T-helper 1 cell treated with Interleukin-12 subunit alpha and Interleukin-12 subunit beta and Interleukin-4 antibody, amounts not matched to agents 30 μg/mL and 1 μg/mL, for 36 hours (primary cell): Measurements from ENCODE around the gene MED27.

Experiments
- H3K27ac Mint-ChIP-seq: one replicate; pipeline ENCODE4 v1.8.0; 2021; ENCODE audit warnings: mild to moderate bottlenecking, mixed read lengths
- H3K27me3 Mint-ChIP-seq: one replicate; pipeline ENCODE4 v1.8.0; 2021; ENCODE audit warnings: low read depth, mixed read lengths
- H3K36me3 Mint-ChIP-seq: one replicate; pipeline ENCODE4 v1.8.0; 2021; ENCODE audit warnings: low read depth, mixed read lengths
- H3K4me1 Mint-ChIP-seq: one replicate; pipeline ENCODE4 v1.8.0; 2021; ENCODE audit warnings: low read depth, mixed read lengths
- H3K4me3 Mint-ChIP-seq: one replicate; pipeline ENCODE4 v1.8.0; 2021; ENCODE audit warnings: mild to moderate bottlenecking, moderate library complexity, mixed read lengths
- H3K9me3 Mint-ChIP-seq: one replicate; pipeline ENCODE4 v1.8.0; 2021; ENCODE audit warnings: mixed read lengths

MED27 gene

DNA sequence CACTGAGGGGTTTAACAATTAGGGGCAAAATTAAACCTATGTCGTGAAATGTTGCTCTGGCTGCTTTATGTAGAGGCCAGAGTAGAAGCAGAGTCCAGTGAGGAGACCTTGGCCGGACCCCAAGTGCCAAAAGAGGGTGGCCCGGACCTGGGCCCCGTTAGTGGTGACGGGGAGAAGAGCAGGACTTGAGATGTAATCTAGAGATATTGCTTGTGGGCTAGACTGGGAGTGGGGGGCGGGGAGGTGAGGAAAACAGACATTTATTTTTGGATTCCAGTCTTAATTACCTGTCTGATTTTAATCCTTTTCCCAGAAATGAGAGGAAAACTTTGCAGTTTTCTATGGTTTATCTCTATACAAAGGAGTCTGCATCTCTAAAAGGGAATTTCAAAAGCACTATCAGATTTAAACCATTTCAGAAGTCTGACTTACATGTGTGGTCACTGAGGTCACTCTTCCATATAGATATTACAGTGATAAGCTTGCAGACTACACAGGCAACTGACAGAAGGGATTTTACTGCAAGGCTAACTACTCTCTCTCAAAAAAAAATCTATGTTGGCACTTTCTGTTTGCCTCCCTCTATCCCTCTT, 108.1 kb downstream of the MED27 start:
- H3K27ac Mint-ChIP-seq = no peak overlapping the region
- peaks cover 4% of the 10 kb centered on the region for H3K36me3 Mint-ChIP-seq
- no peaks in the 10 kb centered on the region for H3K4me1 Mint-ChIP-seq
- no peaks in the 10 kb centered on the region for H3K9me3 Mint-ChIP-seq
- H3K27me3 Mint-ChIP-seq = no peaks in the 10 kb centered on the region
- no peak overlapping the region for H3K4me3 Mint-ChIP-seq

DNA sequence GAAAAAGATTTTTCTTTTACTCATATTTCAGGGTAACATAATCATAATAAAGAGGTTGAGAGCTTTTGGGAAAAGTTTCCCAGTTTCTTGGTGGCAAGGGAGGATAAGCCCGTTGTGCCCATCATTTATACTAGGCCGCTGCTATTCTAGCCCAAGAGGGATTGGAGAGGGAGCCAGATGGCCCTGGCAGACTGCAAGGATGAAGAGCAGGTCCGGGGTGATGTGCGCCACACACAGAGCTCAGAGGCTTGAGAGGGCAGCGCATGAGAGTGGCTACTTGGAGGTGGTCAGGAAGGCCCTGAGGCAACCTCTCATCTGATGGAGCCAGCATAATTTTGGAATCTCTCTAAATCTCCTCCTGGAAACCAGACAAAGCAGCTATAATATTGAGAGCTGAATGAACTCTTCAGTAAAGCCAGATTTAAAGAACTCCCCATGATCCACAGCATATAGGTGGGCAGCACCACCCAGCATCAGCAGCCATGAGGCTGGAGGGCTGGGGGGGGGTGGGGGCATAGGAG, 110.1 kb downstream of the MED27 start:
- no peak overlapping the region for H3K4me3 Mint-ChIP-seq
- no peaks in the 10 kb centered on the region for H3K27me3 Mint-ChIP-seq
- no peak overlapping the region for H3K27ac Mint-ChIP-seq
- H3K36me3 Mint-ChIP-seq = peaks cover 2% of the 10 kb centered on the region
- H3K4me1 Mint-ChIP-seq = no peaks in the 10 kb centered on the region
- no peaks in the 10 kb centered on the region for H3K9me3 Mint-ChIP-seq

DNA sequence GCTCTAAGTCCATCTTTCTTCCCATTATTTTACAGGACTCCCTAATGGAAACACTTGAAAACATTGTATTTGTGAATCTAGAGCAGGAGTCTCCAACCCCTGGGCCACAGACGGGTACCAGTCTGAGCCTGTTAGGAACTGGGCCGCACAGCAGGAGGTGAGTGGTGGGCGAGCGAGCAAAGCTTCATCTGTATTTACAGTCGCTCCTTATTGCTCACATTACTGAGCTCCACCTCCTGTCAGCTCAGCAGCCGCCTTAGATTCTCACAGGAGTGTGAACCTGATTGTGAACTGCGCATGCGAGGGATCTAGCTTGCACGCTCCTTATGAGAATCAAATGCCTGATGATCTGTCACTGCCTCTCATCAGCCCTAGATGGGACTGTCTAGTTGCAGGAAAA, 111.0 kb downstream of the MED27 start:
- no peaks in the 10 kb centered on the region for H3K27me3 Mint-ChIP-seq
- H3K4me3 Mint-ChIP-seq = no peak overlapping the region
- peaks cover 7% of the 10 kb centered on the region for H3K36me3 Mint-ChIP-seq
- no peak overlapping the region for H3K27ac Mint-ChIP-seq
- H3K4me1 Mint-ChIP-seq = no peaks in the 10 kb centered on the region
- no peaks in the 10 kb centered on the region for H3K9me3 Mint-ChIP-seq

DNA sequence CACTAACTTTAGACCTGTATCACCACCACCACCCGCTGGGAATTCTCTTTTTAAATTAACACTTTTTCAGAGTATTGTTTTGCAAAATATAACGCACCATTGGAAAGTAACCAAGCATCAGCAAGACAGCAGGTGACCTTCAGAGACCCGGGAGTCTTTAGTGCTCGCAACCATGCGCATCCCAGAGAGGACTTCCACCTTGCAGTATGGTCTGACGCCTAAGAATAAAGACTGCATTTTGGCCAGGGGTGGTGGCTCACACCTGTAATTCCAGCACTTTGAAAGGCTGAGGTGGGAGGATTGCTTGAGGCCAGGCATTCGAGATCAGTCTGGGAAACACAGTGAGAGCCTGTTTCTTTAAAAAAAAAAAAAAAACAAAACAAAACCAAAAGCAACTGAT, 113.8 kb downstream of the MED27 start:
- H3K36me3 Mint-ChIP-seq = peaks cover 4% of the 10 kb centered on the region
- H3K4me3 Mint-ChIP-seq = no peak overlapping the region
- no peaks in the 10 kb centered on the region for H3K4me1 Mint-ChIP-seq
- H3K27me3 Mint-ChIP-seq = no peaks in the 10 kb centered on the region
- H3K9me3 Mint-ChIP-seq = no peaks in the 10 kb centered on the region
- H3K27ac Mint-ChIP-seq = no peak overlapping the region

DNA sequence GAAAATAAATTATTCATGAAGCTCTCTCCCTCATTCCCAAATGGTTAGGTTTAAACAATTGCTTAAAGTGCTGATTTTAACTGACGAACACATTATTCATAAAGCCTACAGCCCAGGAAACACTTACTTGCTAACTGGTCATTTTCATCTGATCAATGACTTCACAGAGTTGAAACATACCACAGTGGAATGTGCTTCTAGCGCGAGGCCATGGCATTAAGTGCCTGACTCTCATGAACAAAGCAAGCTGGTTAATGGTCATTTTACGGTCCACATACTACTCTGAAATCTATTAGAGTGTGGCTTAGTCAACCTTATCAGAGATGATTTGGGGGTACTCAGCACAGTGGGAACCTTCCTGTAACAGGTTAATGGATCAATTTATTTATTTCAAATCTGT, 114.6 kb downstream of the MED27 start:
- Mint-ChIP-seq H3K4me3 (no peak overlapping the region), H3K9me3 (no peaks in the 10 kb centered on the region), H3K36me3 (peaks cover 4% of the 10 kb centered on the region), H3K27ac (no peak overlapping the region), H3K4me1 (no peaks in the 10 kb centered on the region), H3K27me3 (no peaks in the 10 kb centered on the region)

DNA sequence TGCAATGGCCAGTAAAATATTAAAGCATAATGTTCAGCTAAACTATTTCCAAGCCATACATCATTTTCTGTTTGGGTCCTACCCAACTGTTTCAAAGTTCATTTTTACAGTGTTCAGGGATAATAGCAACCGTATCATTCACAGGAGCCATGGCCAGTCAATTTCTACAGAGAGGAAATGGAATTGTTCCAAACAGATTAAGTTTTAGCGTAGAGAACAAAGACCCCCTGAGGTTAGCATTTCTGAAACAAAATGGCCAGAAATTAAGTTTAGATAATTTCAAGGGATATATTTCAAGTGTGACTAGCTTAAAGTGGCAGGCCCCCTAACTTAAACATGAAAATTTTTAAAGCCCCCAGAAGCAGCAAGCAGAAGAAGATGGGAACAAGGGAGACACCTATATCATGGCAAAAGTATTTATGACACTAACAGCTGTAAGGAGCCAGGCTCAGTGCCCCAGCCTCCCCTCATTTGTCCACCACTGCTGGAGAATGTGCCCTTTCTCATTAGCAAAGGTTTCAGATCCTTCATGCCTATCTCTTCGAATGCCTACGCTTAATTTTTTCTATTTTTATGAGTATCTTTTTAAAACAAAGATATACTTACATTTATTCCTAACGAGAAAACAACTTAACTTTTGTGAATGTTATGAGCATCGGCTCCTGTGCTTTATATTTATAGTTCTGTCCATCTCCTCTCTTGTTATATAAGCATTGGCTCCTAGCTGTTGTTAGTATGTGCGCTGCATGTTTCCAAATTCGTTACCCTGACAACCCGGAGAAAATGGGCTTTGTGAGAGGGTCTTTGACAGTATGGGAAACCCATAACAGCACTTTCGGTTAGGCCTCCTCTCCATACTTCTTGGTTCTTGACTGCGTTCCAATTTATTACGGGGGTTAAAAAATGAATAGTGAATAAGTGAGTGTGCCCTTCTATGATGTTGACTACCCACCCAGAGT, 116.3 kb downstream of the MED27 start:
- H3K4me1 Mint-ChIP-seq = no peaks in the 10 kb centered on the region
- H3K27ac Mint-ChIP-seq = no peak overlapping the region
- peaks cover 4% of the 10 kb centered on the region for H3K36me3 Mint-ChIP-seq
- H3K9me3 Mint-ChIP-seq = no peaks in the 10 kb centered on the region
- no peak overlapping the region for H3K4me3 Mint-ChIP-seq
- no peaks in the 10 kb centered on the region for H3K27me3 Mint-ChIP-seq

DNA sequence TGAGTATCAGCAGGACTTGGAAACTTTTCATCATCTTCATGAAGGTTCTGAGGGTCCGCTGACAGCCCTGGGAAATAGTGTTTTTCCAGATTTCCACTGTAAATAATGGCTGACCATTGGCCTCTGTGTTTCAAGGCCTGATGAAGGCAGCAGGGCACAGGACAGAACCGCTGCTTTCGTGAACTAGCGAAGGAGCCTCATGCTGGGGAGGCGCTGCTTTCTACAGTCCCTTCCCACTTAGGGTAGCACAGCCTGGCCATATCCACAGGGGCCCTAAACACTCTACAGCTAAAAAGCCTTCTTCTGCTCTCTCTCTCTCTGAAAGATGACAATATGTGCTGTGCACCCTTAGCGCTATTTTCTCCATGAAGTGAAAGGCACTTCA, 118.2 kb downstream of the MED27 start:
- Mint-ChIP-seq H3K36me3 (peaks cover 4% of the 10 kb centered on the region), H3K27me3 (no peaks in the 10 kb centered on the region), H3K9me3 (no peaks in the 10 kb centered on the region), H3K27ac (no peak overlapping the region), H3K4me1 (no peaks in the 10 kb centered on the region), H3K4me3 (no peak overlapping the region)

DNA sequence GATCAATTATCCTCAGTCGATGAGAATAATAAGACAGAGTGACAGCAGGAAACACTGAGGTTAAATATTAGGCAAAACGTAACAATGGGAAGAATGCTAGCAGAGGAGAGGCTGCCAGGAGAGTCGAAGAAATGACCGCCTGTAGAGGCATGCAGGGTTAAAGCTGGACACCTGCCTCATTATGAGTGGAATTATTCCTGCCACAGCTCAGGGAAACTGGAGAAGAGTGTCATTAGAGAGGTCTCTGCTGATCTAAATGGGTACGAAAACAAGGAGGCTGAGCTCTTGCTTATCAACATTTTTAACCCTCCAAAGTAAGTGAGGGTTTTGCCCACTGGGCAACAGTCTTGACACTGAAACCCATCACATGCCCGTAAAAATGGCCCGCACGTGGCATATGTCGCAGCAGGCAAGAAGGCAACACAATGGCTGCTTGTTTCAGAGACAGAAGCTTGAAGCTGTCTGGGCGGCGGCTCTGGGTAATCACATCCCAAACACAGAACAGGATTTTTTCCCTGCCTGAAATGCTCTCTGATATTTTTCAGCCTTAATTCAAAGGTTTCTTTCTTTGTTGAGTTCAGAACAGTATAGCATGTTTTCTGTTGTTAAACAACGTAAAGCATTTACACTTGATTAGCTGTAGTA, 118.7 kb downstream of the MED27 start:
- H3K36me3 Mint-ChIP-seq = peaks cover 4% of the 10 kb centered on the region
- no peaks in the 10 kb centered on the region for H3K9me3 Mint-ChIP-seq
- H3K27me3 Mint-ChIP-seq = no peaks in the 10 kb centered on the region
- H3K4me1 Mint-ChIP-seq = no peaks in the 10 kb centered on the region
- no peak overlapping the region for H3K4me3 Mint-ChIP-seq
- no peak overlapping the region for H3K27ac Mint-ChIP-seq

DNA sequence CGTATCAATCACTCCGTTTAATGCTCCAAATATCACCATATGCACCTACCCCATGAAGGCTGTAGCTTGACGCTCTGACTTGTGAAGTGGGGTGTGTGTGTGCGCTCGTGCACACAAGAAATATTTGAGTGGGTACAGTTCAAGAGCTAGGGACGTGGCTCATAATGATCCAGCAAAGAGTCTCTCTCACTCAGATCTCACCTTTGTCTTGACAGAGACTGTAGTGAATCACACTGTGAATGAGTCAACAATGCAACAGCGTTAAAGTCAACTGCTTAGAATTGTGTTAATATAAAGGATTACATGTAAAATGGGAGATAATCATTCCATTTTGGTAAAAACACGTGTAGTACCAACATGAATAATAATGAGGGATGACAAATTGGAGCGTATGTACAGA, 119.4 kb downstream of the MED27 start:
- H3K9me3 Mint-ChIP-seq = no peaks in the 10 kb centered on the region
- H3K36me3 Mint-ChIP-seq = peaks cover 4% of the 10 kb centered on the region
- H3K27me3 Mint-ChIP-seq = no peaks in the 10 kb centered on the region
- no peaks in the 10 kb centered on the region for H3K4me1 Mint-ChIP-seq
- no peak overlapping the region for H3K27ac Mint-ChIP-seq
- no peak overlapping the region for H3K4me3 Mint-ChIP-seq

DNA sequence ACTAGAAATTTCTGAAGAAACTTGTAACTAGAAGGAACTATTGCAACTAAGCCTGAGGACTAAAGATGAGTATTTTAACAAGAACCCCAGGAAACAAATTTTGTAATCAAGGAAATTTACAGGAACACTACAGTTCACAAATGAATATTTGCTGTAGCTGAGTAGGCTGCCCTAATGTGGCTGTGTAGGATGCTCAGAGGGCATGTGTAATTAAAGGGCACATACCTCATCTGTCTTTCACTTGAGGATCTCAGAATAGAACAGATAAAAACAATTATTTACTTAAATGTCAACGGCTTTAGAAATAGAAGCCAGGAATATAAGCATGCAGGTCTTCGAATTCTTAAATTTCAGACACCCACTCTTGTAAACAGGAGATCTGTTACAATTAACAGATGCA, 119.8 kb downstream of the MED27 start:
- H3K27ac Mint-ChIP-seq = no peak overlapping the region
- H3K9me3 Mint-ChIP-seq = no peaks in the 10 kb centered on the region
- no peaks in the 10 kb centered on the region for H3K4me1 Mint-ChIP-seq
- H3K27me3 Mint-ChIP-seq = no peaks in the 10 kb centered on the region
- H3K4me3 Mint-ChIP-seq = no peak overlapping the region
- H3K36me3 Mint-ChIP-seq = peaks cover 4% of the 10 kb centered on the region

DNA sequence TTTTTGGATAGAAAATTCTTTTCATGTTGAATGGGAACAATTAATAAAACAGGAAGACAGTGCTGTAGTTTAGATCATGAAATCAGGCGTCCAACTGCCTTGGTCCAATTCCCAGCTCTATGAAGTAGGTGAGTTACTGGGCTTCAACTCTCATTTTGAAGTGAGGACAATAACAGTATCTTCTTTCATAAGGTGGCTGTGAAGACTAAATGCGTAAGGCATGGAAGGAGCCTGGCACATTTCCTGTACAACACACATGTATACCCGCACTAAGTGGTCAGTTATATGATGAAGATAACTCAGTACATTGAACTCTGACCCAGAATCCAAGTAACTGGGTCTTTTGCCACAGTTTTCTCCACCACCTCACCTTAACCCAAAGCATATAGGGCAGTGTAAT, 120.6 kb downstream of the MED27 start:
- no peaks in the 10 kb centered on the region for H3K27me3 Mint-ChIP-seq
- no peaks in the 10 kb centered on the region for H3K4me1 Mint-ChIP-seq
- no peak overlapping the region for H3K4me3 Mint-ChIP-seq
- H3K9me3 Mint-ChIP-seq = no peaks in the 10 kb centered on the region
- no peak overlapping the region for H3K27ac Mint-ChIP-seq
- peaks cover 3% of the 10 kb centered on the region for H3K36me3 Mint-ChIP-seq

DNA sequence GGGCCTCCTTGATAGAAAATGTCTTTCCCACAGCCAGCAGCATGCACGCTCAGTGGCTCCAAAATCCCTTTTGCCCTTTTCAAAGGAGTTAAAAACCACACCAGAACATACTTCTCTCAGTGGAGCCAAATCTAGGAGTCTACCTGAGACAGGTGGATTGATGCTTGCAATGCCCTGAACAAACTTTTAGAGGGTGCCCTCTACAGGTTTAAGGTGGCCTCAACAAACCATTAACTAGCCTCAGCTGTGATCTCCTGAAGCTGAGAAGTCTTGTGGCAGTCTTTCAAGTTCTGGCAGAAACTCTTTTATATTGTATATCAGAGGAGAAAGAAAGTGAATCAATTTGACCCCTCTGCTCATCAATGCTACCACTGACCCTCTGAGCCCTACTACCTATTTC, 125.4 kb downstream of the MED27 start:
- H3K36me3 Mint-ChIP-seq = no peaks in the 10 kb centered on the region
- no peaks in the 10 kb centered on the region for H3K27me3 Mint-ChIP-seq
- H3K27ac Mint-ChIP-seq = no peak overlapping the region
- no peak overlapping the region for H3K4me3 Mint-ChIP-seq
- H3K9me3 Mint-ChIP-seq = no peaks in the 10 kb centered on the region
- H3K4me1 Mint-ChIP-seq = no peaks in the 10 kb centered on the region

DNA sequence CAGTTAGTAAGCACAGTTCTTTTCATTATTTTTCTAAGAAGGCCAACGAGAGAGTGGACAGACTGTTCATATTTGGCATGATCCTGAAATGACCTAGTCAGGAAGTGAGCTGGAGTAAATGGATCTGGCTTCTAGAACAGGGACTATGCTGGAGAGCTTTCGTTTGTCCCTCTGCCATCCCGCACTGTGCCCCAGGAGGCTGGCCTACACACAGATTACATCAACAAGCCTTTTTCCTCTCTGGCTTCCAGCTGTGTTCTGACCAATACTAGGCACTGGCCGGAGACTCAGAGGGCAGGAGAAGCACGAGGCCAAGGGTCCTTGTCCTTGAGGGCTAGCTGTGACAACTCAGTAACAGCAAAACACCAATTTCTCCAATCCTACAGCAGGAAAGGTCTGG, 127.8 kb downstream of the MED27 start:
- H3K36me3 Mint-ChIP-seq = no peaks in the 10 kb centered on the region
- H3K27me3 Mint-ChIP-seq = no peaks in the 10 kb centered on the region
- H3K4me1 Mint-ChIP-seq = no peaks in the 10 kb centered on the region
- H3K9me3 Mint-ChIP-seq = no peaks in the 10 kb centered on the region
- H3K27ac Mint-ChIP-seq = no peak overlapping the region
- no peak overlapping the region for H3K4me3 Mint-ChIP-seq

DNA sequence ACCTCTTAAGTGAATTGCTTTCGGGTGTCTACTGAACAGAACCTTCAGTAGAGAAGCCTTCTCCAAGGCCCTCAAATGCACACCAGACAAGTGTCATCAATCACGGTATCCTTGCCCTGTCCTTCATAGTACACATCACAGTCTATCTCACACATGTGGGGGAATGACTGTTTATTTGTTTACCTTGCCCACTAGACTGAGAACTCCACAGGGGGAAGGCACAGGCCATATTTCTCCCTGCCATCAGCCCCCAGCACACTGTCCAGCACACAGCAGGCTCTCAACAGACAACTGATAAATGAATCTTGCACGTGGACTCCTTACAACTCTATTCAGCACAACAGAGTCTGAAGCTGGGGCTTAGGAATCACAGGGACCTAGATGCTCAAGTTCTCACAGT, 128.5 kb downstream of the MED27 start:
- Mint-ChIP-seq H3K27me3 (no peaks in the 10 kb centered on the region), H3K4me3 (no peak overlapping the region), H3K9me3 (no peaks in the 10 kb centered on the region), H3K27ac (no peak overlapping the region), H3K4me1 (no peaks in the 10 kb centered on the region), H3K36me3 (no peaks in the 10 kb centered on the region)

DNA sequence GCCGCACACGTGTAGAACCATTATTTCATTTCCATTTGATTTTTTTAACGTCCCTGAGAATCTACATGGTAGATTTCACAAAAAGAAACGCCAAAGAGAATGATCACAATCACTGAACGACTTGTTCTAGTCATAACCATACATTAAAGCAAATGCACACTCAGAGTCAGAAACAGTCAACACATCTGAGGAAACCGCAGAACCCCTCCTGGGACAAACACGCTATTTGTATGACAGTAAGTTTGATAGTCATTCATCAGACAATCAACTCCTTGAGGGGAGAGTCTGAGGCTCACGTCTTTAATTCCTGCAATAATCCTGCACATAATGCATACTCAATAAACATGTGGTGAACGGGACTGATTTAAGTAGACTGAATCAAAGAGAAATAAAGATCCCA, 129.2 kb downstream of the MED27 start:
- Mint-ChIP-seq H3K27me3 (no peaks in the 10 kb centered on the region), H3K9me3 (no peaks in the 10 kb centered on the region), H3K36me3 (no peaks in the 10 kb centered on the region), H3K27ac (no peak overlapping the region), H3K4me1 (no peaks in the 10 kb centered on the region), H3K4me3 (no peak overlapping the region)
